ENCODE data around the gene PNPLA8. TPM values are rescaled to one million over a fixed set of nuclear protein-coding genes. Genes with fewer than 3 reads are reported as not detected.

Gene PNPLA8
- polyA plus RNA-seq, 1 donor from 2014 or later, result 85.1 TPM

DNA sequence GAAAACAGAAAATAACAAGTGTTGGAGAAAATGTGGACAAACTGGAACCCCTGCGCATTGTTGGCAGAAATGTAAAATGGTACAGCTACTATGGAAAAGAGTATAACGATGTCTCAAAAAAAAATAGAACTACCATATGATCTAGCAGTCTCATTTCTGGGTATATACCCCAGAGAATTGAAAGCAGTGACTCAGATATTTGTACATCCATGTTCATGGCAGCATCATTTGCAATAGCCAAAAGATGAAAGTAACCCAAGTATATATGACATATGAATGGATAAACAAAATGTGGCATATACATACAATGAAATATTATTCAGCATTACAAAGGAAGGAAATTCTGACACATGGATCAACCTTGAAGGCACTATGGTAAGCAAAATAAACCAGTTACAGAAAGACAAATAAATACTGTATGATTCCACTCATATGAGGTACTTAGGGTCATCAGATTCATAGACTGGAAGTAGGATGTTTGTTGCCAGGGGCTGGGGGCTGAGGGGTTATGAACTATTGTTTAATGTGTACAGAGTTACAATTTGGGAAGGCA, 74.6 kb downstream of the PNPLA8 start:
- Histone ChIP-seq H3F3A (ENCODE audit: insufficient read depth, low read length, poor library complexity, severe bottlenecking) (no peaks in the 10 kb centered on the region), H3K4me3 (ENCODE audit: low read length) (no peak overlapping the region), H3K27ac (ENCODE audit: low read length) (no peak overlapping the region), H3K79me2 (replicated peaks; ENCODE audit: insufficient read depth, low read length) (peaks cover 72% of the 10 kb centered on the region), H3K9me2 (ENCODE audit: insufficient read depth, low read length) (no peaks in the 10 kb centered on the region), H3K9me3 (ENCODE audit: low read length) (no peaks in the 10 kb centered on the region), H3K9ac (ENCODE audit: low read length) (no peak overlapping the region), H2AFZ (ENCODE audit: low read depth, low read length) (no peak overlapping the region), H4K20me1 (ENCODE audit: insufficient read depth) (no peaks in the 10 kb centered on the region), H3K4me2 (ENCODE audit: low read length) (no peak overlapping the region), H3K36me3 (ENCODE audit: insufficient read depth, low read length) (no peaks in the 10 kb centered on the region), H3K27me3 (ENCODE audit: insufficient read depth, low read depth, low read length) (no peaks in the 10 kb centered on the region)
- TF ChIP-seq SMC3 (conservative IDR thresholded peaks at IDR 0.05; ENCODE audit: poor library complexity) (no peak), MXI1 (conservative IDR thresholded peaks at IDR 0.05; ENCODE audit: poor library complexity, severe bottlenecking) (no peak), RAD21 (conservative IDR thresholded peaks at IDR 0.05) (no peak), EZH2 (IDR thresholded peaks at IDR 0.05; ENCODE audit: borderline replicate concordance, insufficient read depth, low read length, poor library complexity, severe bottlenecking) (no peak), REST (IDR thresholded peaks at IDR 0.05; ENCODE audit: borderline replicate concordance) (no peak), POLR2AphosphoS5 (IDR thresholded peaks at IDR 0.05) (no peak)
- TF ChIP-seq, protein P1, sequence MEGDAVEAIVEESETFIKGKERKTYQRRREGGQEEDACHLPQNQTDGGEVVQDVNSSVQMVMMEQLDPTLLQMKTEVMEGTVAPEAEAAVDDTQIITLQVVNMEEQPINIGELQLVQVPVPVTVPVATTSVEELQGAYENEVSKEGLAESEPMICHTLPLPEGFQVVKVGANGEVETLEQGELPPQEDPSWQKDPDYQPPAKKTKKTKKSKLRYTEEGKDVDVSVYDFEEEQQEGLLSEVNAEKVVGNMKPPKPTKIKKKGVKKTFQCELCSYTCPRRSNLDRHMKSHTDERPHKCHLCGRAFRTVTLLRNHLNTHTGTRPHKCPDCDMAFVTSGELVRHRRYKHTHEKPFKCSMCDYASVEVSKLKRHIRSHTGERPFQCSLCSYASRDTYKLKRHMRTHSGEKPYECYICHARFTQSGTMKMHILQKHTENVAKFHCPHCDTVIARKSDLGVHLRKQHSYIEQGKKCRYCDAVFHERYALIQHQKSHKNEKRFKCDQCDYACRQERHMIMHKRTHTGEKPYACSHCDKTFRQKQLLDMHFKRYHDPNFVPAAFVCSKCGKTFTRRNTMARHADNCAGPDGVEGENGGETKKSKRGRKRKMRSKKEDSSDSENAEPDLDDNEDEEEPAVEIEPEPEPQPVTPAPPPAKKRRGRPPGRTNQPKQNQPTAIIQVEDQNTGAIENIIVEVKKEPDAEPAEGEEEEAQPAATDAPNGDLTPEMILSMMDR (IDR thresholded peaks at IDR 0.05; ENCODE audit: poor library complexity, severe bottlenecking), result no peak

DNA sequence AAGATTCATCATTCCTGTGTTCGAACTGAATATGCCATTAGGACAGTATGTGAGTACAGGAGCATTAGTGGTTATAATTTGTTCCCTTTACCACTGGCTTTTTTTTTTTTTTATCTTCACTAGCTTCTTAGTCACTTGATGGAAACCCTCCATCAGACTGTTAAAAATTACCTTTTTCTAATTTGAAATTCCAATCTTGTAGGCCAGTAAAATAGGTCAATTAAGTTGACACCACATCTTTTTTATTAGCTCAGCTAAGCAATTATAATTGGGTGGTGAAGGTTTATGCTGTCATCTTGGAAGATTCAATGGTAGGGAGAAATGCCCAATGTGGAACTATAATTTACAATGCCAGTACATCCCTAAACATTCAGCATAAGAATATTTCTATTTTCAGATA, 75.8 kb downstream of the PNPLA8 start:
- Histone ChIP-seq H3K27me3 (ENCODE audit: insufficient read depth, low read depth, low read length) (no peaks in the 10 kb centered on the region), H3F3A (ENCODE audit: insufficient read depth, low read length, poor library complexity, severe bottlenecking) (no peaks in the 10 kb centered on the region), H3K9me2 (ENCODE audit: insufficient read depth, low read length) (no peaks in the 10 kb centered on the region), H3K4me2 (ENCODE audit: low read length) (no peak overlapping the region), H3K79me2 (replicated peaks; ENCODE audit: insufficient read depth, low read length) (peaks cover 83% of the 10 kb centered on the region), H3K9me3 (ENCODE audit: low read length) (no peaks in the 10 kb centered on the region), H2AFZ (ENCODE audit: low read depth, low read length) (no peak overlapping the region), H3K4me3 (ENCODE audit: low read length) (no peak overlapping the region), H4K20me1 (ENCODE audit: insufficient read depth) (no peaks in the 10 kb centered on the region), H3K27ac (ENCODE audit: low read length) (no peak overlapping the region), H3K36me3 (ENCODE audit: insufficient read depth, low read length) (no peaks in the 10 kb centered on the region), H3K9ac (ENCODE audit: low read length) (no peak overlapping the region)
- TF ChIP-seq EP300 (conservative IDR thresholded peaks at IDR 0.05; ENCODE audit: poor library complexity, severe bottlenecking), result no peak
- TF ChIP-seq SMC3 (conservative IDR thresholded peaks at IDR 0.05; ENCODE audit: poor library complexity), result no peak
- no peak for TF ChIP-seq MXI1 (conservative IDR thresholded peaks at IDR 0.05; ENCODE audit: poor library complexity, severe bottlenecking)
- no peak for TF ChIP-seq EZH2 (IDR thresholded peaks at IDR 0.05; ENCODE audit: borderline replicate concordance, insufficient read depth, low read length, poor library complexity, severe bottlenecking)
- TF ChIP-seq POLR2AphosphoS5 (IDR thresholded peaks at IDR 0.05), result no peak
- TF ChIP-seq, protein P1 (IDR thresholded peaks at IDR 0.05; ENCODE audit: poor library complexity, severe bottlenecking), result no peak
- no peak for TF ChIP-seq REST (IDR thresholded peaks at IDR 0.05; ENCODE audit: borderline replicate concordance)
- no peak for TF ChIP-seq RAD21 (conservative IDR thresholded peaks at IDR 0.05)
- no peak for TF ChIP-seq TAF1 (IDR thresholded peaks at IDR 0.05; ENCODE audit: low read depth)

Data from neural cell (in vitro differentiated cells).